Gastroesophageal sphincter (tissue), 3 donors: Measurements from ENCODE around the gene SDHA.

ENCODE experiments used
- CTCF ChIP-seq, 4 experiments: fragments of 200-600 bp in 2 of 4; fragments of 450-650 bp in 2 of 4; sonication (generic) in 1 of 4; IDR thresholded peaks; one replicate each; pipeline ENCODE4 v1.5.1; 2017 to 2019; ENCODE audit warnings: antibody characterized with exemption in 4 of 4, mild to moderate bottlenecking in 2 of 4, moderate library complexity in 2 of 4
- EP300 ChIP-seq: sonication (generic); formaldehyde crosslinking; IDR thresholded peaks from one replicate; pipeline ENCODE4 v1.6.1; 2017; ENCODE audit warnings: antibody characterized with exemption, mild to moderate bottlenecking
- POLR2A ChIP-seq, 2 donors: fragments of 450-650 bp; IDR thresholded peaks; one replicate each; pipeline ENCODE4 v1.6.1; 2017; ENCODE audit warnings: antibody characterized with exemption in 2 of 2, mild to moderate bottlenecking in 2 of 2, moderate library complexity in 1 of 2
- POLR2AphosphoS5 ChIP-seq: sonication (generic); formaldehyde crosslinking; IDR thresholded peaks from one replicate; pipeline ENCODE4 v1.6.1; 2017; ENCODE audit warnings: antibody characterized with exemption

- TF ChIP-seq CTCF (IDR thresholded peaks at IDR 0.05) (no peak), POLR2AphosphoS5 (no peak), POLR2A (IDR thresholded peaks at IDR 0.05) (no peak), EP300 (no peak)
Observed at GRCh38 chr5:171801-172331, 46.3 kb upstream of the SDHA start.
